H1 (cell line): ENCODE measurements around the gene KDSR. TPM values are rescaled to one million over a fixed set of nuclear protein-coding genes. Genes with fewer than 3 reads are reported as not detected.
A peak's percentile ranks its signal among the peaks of the same experiment; 100 is the strongest.

Experiments
- CTCF ChIA-PET: fragments of 300-600 bp; sonication (Branson Sonifier 250); formaldehyde crosslinking; loops from one replicate; lab custom pipeline; 2021; ENCODE audit not compliant: partially characterized antibody; lab: Charles Lee
- POLR2A ChIA-PET: fragments of 300-600 bp; sonication (Branson Sonifier 250); formaldehyde crosslinking; loops from one replicate; lab custom pipeline; 2021; ENCODE audit warnings: inconsistent platforms; ENCODE audit not compliant: partially characterized antibody; lab: Charles Lee
- DNase-seq, 2 experiments: peaks; one replicate each; pipeline versions ENCODE4 v3.0.0 to v3.0.0-alpha.2; 2010 to 2022; ENCODE audit warnings: low spot score in 2 of 2, low read depth in 1 of 2, mixed read lengths in 1 of 2
- FAIRE-seq: peaks from 2 replicates; lab custom pipeline; 2011; peaks lifted over from hg19 to GRCh38; lab: Jason Lieb, UNC
- H2AFZ ChIP-seq: 2 replicates; pipeline ENCODE4 v1.8.1; 2012; ENCODE audit warnings: low read length, inconsistent platforms
- H2AK5ac ChIP-seq: 2 replicates; pipeline ENCODE4 v1.6.1; 2013; ENCODE audit warnings: low read depth, low read length
- H2BK120ac ChIP-seq: replicated peaks from 2 replicates; pipeline ENCODE3; 2013; ENCODE audit warnings: low read depth, low read length, inconsistent platforms
- H2BK12ac ChIP-seq: 2 replicates; pipeline ENCODE4 v1.6.1; 2013; ENCODE audit warnings: low read depth, low read length
- H2BK15ac ChIP-seq: 2 replicates; pipeline ENCODE4 v1.6.1; 2013; ENCODE audit warnings: low read length
- H2BK20ac ChIP-seq: 2 replicates; pipeline ENCODE4 v1.6.1; 2013; ENCODE audit warnings: low read length
- H2BK5ac ChIP-seq: 2 replicates; pipeline ENCODE4 v1.6.1; 2013; ENCODE audit warnings: low read depth, low read length
- H3K14ac ChIP-seq: 2 replicates; pipeline ENCODE4 v1.6.1; 2013; ENCODE audit warnings: inconsistent platforms; ENCODE audit not compliant: insufficient read length
- H3K18ac ChIP-seq: 2 replicates; pipeline ENCODE4 v1.6.1; 2013; ENCODE audit warnings: low read length; ENCODE audit errors: extremely low read depth
- H3K23ac ChIP-seq: 2 replicates; pipeline ENCODE4 v1.6.1; 2013; ENCODE audit warnings: inconsistent platforms; ENCODE audit not compliant: insufficient read length
- H3K23me2 ChIP-seq: 2 replicates; pipeline ENCODE4 v1.6.1; 2013; ENCODE audit warnings: low read depth, low read length
- H3K27ac ChIP-seq: 2 replicates; pipeline ENCODE4 v1.6.1; 2011; ENCODE audit warnings: low read depth, low read length, inconsistent platforms
- H3K27me3 ChIP-seq, 4 experiments: replicated peaks in 1 of 4; 1 replicate in 1 of 4; 2 replicates in 3 of 4; pipeline versions ENCODE4 v1.6.1 to v1.8.1; 2011 to 2013; ENCODE audit warnings: low read length in 3 of 4, mild to moderate bottlenecking in 3 of 4, inconsistent platforms in 2 of 4, mixed read lengths in 2 of 4, moderate library complexity in 1 of 4; ENCODE audit not compliant: control insufficient read depth in 3 of 4, insufficient read depth in 3 of 4; ENCODE audit errors: extremely low read depth in 1 of 4
- H3K36me3 ChIP-seq, 4 experiments: 2 replicates each; pipeline versions ENCODE4 v1.6.1 to v1.8.1; 2011 to 2013; ENCODE audit warnings: mild to moderate bottlenecking in 4 of 4, low read length in 3 of 4, moderate library complexity in 2 of 4, control low read depth in 1 of 4, inconsistent platforms in 1 of 4; ENCODE audit not compliant: insufficient read depth in 4 of 4, control insufficient read depth in 2 of 4
- H3K4ac ChIP-seq: replicated peaks from 2 replicates; pipeline ENCODE3; 2013; ENCODE audit warnings: low read length, low read depth, mixed read lengths, inconsistent platforms; ENCODE audit not compliant: insufficient read length
- H3K4me1 ChIP-seq, 4 experiments: replicated peaks in 1 of 4; 1 replicate in 1 of 4; 2 replicates in 3 of 4; pipeline versions ENCODE4 v1.6.1 to v1.8.1; 2011 to 2013; ENCODE audit warnings: low read length in 3 of 4, inconsistent platforms in 2 of 4, mixed read lengths in 1 of 4; ENCODE audit not compliant: insufficient read depth in 4 of 4, control insufficient read depth in 3 of 4
- H3K4me2 ChIP-seq, 2 experiments: 2 replicates each; pipeline versions ENCODE4 v1.6.1 to v1.8.1; 2011 to 2013; ENCODE audit warnings: low read depth in 2 of 2, low read length in 2 of 2, control low read depth in 1 of 2, inconsistent platforms in 1 of 2, mild to moderate bottlenecking in 1 of 2; ENCODE audit not compliant: insufficient read depth in 1 of 2
- H3K4me3 ChIP-seq, 4 experiments: fragments of 200-600, 300-600 bp in 1 of 4; sonication (generic), shearing (Covaris generic), sonication (Bioruptor Twin) in 1 of 4; 2 replicates each; pipeline versions ENCODE4 v1.5.1 to v1.8.1; 2011 to 2016; ENCODE audit warnings: low read length in 4 of 4, low read depth in 3 of 4, control low read depth in 2 of 4, inconsistent platforms in 2 of 4, mild to moderate bottlenecking in 2 of 4, mixed read lengths in 1 of 4, moderate library complexity in 1 of 4; ENCODE audit not compliant: insufficient read depth in 2 of 4; ENCODE audit errors: extremely low read depth in 1 of 4
- H3K56ac ChIP-seq: replicated peaks from 2 replicates; pipeline ENCODE3; 2013; ENCODE audit warnings: low read depth, mild to moderate bottlenecking, mixed read lengths, low read length, inconsistent platforms; ENCODE audit not compliant: insufficient read length
- H3K79me1 ChIP-seq: 2 replicates; pipeline ENCODE4 v1.6.1; 2013; ENCODE audit warnings: low read depth, low read length, control low read depth
- H3K79me2 ChIP-seq, 2 experiments: 2 replicates each; pipeline versions ENCODE4 v1.6.1 to v1.8.1; 2012 to 2013; ENCODE audit warnings: low read length in 2 of 2, mild to moderate bottlenecking in 2 of 2, inconsistent platforms in 1 of 2; ENCODE audit not compliant: insufficient read depth in 2 of 2, control insufficient read depth in 1 of 2
- H3K9ac ChIP-seq, 4 experiments: replicated peaks in 1 of 4; 1 replicate in 1 of 4; 2 replicates in 3 of 4; pipeline versions ENCODE4 v1.6.1 to v1.8.1; 2011 to 2013; ENCODE audit warnings: low read depth in 3 of 4, low read length in 3 of 4, control low read depth in 2 of 4, mild to moderate bottlenecking in 2 of 4, moderate library complexity in 2 of 4, inconsistent platforms in 1 of 4; ENCODE audit errors: extremely low read depth in 1 of 4
- H3K9me3 ChIP-seq, 2 experiments: 2 replicates each; pipeline versions ENCODE4 v1.6.1 to v1.8.1; 2012 to 2013; ENCODE audit warnings: mild to moderate bottlenecking in 2 of 2, moderate library complexity in 2 of 2, control low read depth in 1 of 2, inconsistent platforms in 1 of 2, low read depth in 1 of 2, low read length in 1 of 2, mixed read lengths in 1 of 2; ENCODE audit not compliant: insufficient read depth in 2 of 2
- H4K20me1 ChIP-seq, 2 experiments: replicated peaks in 1 of 2; 2 replicates each; pipeline versions ENCODE3 to v1.8.1; 2011 to 2013; ENCODE audit warnings: inconsistent platforms in 2 of 2, low read length in 2 of 2, mild to moderate bottlenecking in 1 of 2; ENCODE audit not compliant: insufficient read depth in 2 of 2, control insufficient read depth in 1 of 2
- H4K5ac ChIP-seq: 2 replicates; pipeline ENCODE4 v1.6.1; 2013; ENCODE audit warnings: low read length, low read depth, mixed read lengths, inconsistent platforms; ENCODE audit not compliant: insufficient read length
- H4K8ac ChIP-seq: 2 replicates; pipeline ENCODE4 v1.8.0; 2013; ENCODE audit warnings: mild to moderate bottlenecking, moderate library complexity, low read length, inconsistent platforms; ENCODE audit not compliant: insufficient read depth; ENCODE audit errors: extremely low read depth
- H4K91ac ChIP-seq: replicated peaks from 2 replicates; pipeline ENCODE3; 2013; ENCODE audit warnings: low read length, mixed read lengths, inconsistent platforms; ENCODE audit not compliant: insufficient read length
- CHD2 ChIP-seq: IDR thresholded peaks from 2 replicates; pipeline ENCODE4 v1.6.1; 2012; ENCODE audit warnings: low read length, improper control_type of control experiment
- EZH2 ChIP-seq: fragments of 200-600 bp; sonication (generic); IDR thresholded peaks from 2 replicates; pipeline ENCODE4 v1.7.1; 2012; ENCODE audit warnings: low read depth, mild to moderate bottlenecking, moderate library complexity, low read length, inconsistent platforms; ENCODE audit not compliant: severe bottlenecking
- JUND ChIP-seq: IDR thresholded peaks from 2 replicates; pipeline ENCODE4 v1.6.1; 2011; ENCODE audit warnings: mild to moderate bottlenecking, improper control_type of control experiment, low read length
- KDM1A ChIP-seq: fragments of 200-600, 300-600 bp; sonication (generic); IDR thresholded peaks from 2 replicates; pipeline ENCODE4 v1.7.1; 2016; ENCODE audit warnings: mild to moderate bottlenecking, low read length, borderline replicate concordance
- KDM4A ChIP-seq: IDR thresholded peaks from one replicate; pipeline ENCODE4 v1.7.1; 2012; ENCODE audit warnings: low read depth, mild to moderate bottlenecking, moderate library complexity, low read length, inconsistent platforms; ENCODE audit not compliant: severe bottlenecking
- PHF8 ChIP-seq: fragments of 200-600 bp; sonication (generic); conservative IDR thresholded peaks from 2 replicates; pipeline ENCODE4 v1.7.1; 2012; ENCODE audit warnings: low read depth, mild to moderate bottlenecking, inconsistent platforms, low read length, moderate library complexity
- RBBP5 ChIP-seq: IDR thresholded peaks from 2 replicates; pipeline ENCODE4 v1.7.1; 2012; ENCODE audit warnings: low read depth, mild to moderate bottlenecking, inconsistent platforms, low read length, moderate library complexity, borderline replicate concordance
- SAP30 ChIP-seq: fragments of 300-600 bp; sonication (generic); IDR thresholded peaks from 2 replicates; pipeline ENCODE4 v1.7.1; 2012; ENCODE audit warnings: low read length, moderate library complexity, mild to moderate bottlenecking, inconsistent platforms; ENCODE audit not compliant: insufficient read depth, insufficient replicate concordance
- SP1 ChIP-seq: IDR thresholded peaks from 2 replicates; pipeline ENCODE4 v1.6.1; 2011; ENCODE audit warnings: low read depth, low read length
- TEAD4 ChIP-seq: IDR thresholded peaks from 2 replicates; pipeline ENCODE4 v1.6.1; 2012; ENCODE audit warnings: low read depth, low read length, inconsistent platforms, mixed read lengths
- WGBS, 2 experiments: shearing (Covaris generic) in 1 of 2; methylation state at CpG; one replicate each; pipeline versions ENCODE4 v1.1.6 to v1.1.7; 2013 to 2015; ENCODE audit warnings: low lambda C conversion rate in 2 of 2, mixed read lengths in 2 of 2, inconsistent platforms in 1 of 2, low coverage in 1 of 2, missing lambda C conversion rate in 1 of 2; ENCODE audit not compliant: insufficient replicate concordance in 2 of 2, insufficient coverage in 1 of 2, insufficient read length in 1 of 2; ENCODE audit errors: extremely low coverage in 1 of 2, missing lambda C conversion rate in 1 of 2; 5-methylcytosine and 5-hydroxymethylcytosine counted together
- polyA plus RNA-seq, 7 experiments: library from polyadenylated mRNA; depleted of rRNA in 3 of 7; stranded (reverse) in 5 of 7; unstranded in 2 of 7; fragments of >200 nt in 5 of 7; fragments of 200-250 nt in 2 of 7; gene quantifications; 1 replicate in 5 of 7; 2 replicates in 1 of 7; 4 replicates in 1 of 7; pipeline versions ENCODE4 v1.2.1 to v1.2.3, GENCODE V29; 2011 to 2013; ENCODE audit warnings: missing spikeins in 2 of 7, mixed read lengths in 2 of 7
- total RNA-seq: library from RNA; stranded (reverse); fragmentation: NEBNext Ultra II Directional; extraction: Animal tissue kit (Norgen Biotek cat#: 25700); gene quantifications from 2 replicates; pipeline ENCODE4 v1.2.1, GENCODE V29; 2021

The KDSR gene
- total and polyA plus RNA-seq, 2 of the 8 experiments (the other 6 are each of a cell fraction or from before 2014, with no cell fraction given), result 12.4 to 50.5 TPM

DNA sequence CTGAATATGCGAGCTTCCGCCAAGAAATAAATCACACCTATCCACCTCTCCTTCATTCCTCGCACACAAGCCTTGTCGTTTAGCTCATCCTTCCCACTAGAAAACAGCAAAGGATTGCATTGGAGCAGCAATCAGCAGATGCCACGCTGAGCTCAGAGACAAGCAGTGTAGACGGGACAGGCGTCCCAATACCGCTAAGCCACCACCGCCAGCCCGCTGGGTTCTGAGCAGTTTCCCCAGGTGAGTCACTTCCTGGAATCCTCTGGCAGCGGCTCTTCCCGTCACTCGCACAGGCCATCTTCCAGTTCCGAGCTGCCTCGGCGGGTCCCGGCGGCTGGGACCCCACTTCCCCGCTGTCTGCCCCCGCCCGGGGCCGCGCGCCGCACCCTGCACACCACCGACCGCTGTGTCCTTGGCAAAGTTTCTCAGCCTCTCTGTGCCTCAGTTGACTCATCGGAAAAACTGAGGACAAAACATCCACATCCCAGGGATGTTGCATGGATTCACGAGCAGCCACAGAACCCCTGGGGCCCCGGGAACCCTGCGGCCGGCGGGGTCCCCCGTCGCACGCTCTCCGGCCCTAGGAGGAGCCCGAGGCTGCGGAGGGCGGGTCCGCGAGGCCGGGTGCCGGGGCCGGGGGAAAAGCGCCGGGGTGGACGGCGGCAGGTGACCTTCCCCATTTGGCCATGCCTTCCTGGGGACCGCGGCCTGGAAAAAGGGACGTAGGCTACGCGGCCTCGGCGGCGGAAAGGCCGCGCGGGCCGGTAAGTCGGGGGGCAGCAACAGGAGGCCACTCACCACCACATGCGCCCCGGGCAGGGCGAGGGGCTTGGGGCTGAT lies 573 bp downstream of the KDSR start:
- H3K4ac ChIP-seq, result no peak overlapping the region
- peak overlapping the region; percentile 83 to 93 (median 86) for H3K4me3 ChIP-seq
- H2BK20ac ChIP-seq, result no peak overlapping the region
- peaks cover 0 to 5% of the 10 kb centered on the region in 2 experiments for H4K20me1 ChIP-seq
- no peak overlapping the region for H2BK120ac ChIP-seq
- peaks cover 0 to 28% of the 10 kb centered on the region in 2 experiments; a peak in 3 of 4 replicates for H3K79me2 ChIP-seq
- H3K9ac ChIP-seq, result peak overlapping the region; percentile 61 to 94 (median 70)
- POLR2A ChIA-PET, result interaction anchor here (0.6 to 3.4 kb wide), 12 partner anchors 9 to 827 kb away, joined by 3 to 21 read pairs (median 3); partner anchors contain the start of gene VPS4B
- no peak overlapping the region for H4K91ac ChIP-seq
- peaks cover 5 to 8% of the 10 kb centered on the region in 2 experiments for H3K9me3 ChIP-seq
- H2BK15ac ChIP-seq, result no peak overlapping the region
- 2% methylated on average over 39 of the region's 65 CpGs; no CpG with 5 or more reads in 1 of the 2 experiments for WGBS, 2 experiments
- peaks cover 0 to 11% (median 5%) of the 10 kb centered on the region in 4 experiments; a peak in 5 of 8 replicates for H3K36me3 ChIP-seq
- H2AK5ac ChIP-seq, result no peak overlapping the region
- no peak overlapping the region for H3K14ac ChIP-seq
- peak overlapping the region; percentile 31; the same call in 1 of the 2 replicates for H4K8ac ChIP-seq
- DNase-seq (peak; percentile 34 to 58), FAIRE-seq (no peak)
- no peak overlapping the region for H3K56ac ChIP-seq
- peak overlapping the region; percentile 66 to 94 for H3K4me2 ChIP-seq
- H2AFZ ChIP-seq, result peak overlapping the region; percentile 50; the same call in 1 of the 2 replicates
- no peak overlapping the region for H3K18ac ChIP-seq
- no peak overlapping the region for H4K5ac ChIP-seq
- H3K27me3 ChIP-seq, result no peaks in the 10 kb centered on the region
- H3K4me1 ChIP-seq, result peaks cover 0 to 2% (median 0%) of the 10 kb centered on the region in 4 experiments; a peak in 2 of 7 replicates
- H3K23me2 ChIP-seq, result peaks cover 4% of the 10 kb centered on the region
- no peak overlapping the region; the same call in 1 of the 2 replicates for H2BK5ac ChIP-seq
- no peaks in the 10 kb centered on the region for H3K79me1 ChIP-seq
- H3K23ac ChIP-seq, result no peak overlapping the region
- peak overlapping the region; percentile 57; the same call in 1 of the 2 replicates for H3K27ac ChIP-seq
- H2BK12ac ChIP-seq, result no peak overlapping the region
- CTCF ChIA-PET, result interaction anchor here (0.8 to 1.8 kb wide), 6 partner anchors 12 to 144 kb away, joined by 3 to 7 read pairs (median 5); no protein-coding TSS in a partner anchor
- TF ChIP-seq CHD2, result no peak
- no peak; the same call in 1 of the 2 replicates for TF ChIP-seq PHF8
- peak; percentile 88 for TF ChIP-seq JUND
- no peak for TF ChIP-seq SP1
- TF ChIP-seq TEAD4, result no peak
- TF ChIP-seq SAP30, result no peak
- TF ChIP-seq RBBP5, result peak; percentile 40; the same call in 1 of the 2 replicates
- TF ChIP-seq KDM4A, result peak; percentile 80
- TF ChIP-seq EZH2, result peak; percentile 38
- TF ChIP-seq KDM1A, result no peak
